Measurements from ENCODE around the gene MMRN1.

MMRN1 gene

DNA sequence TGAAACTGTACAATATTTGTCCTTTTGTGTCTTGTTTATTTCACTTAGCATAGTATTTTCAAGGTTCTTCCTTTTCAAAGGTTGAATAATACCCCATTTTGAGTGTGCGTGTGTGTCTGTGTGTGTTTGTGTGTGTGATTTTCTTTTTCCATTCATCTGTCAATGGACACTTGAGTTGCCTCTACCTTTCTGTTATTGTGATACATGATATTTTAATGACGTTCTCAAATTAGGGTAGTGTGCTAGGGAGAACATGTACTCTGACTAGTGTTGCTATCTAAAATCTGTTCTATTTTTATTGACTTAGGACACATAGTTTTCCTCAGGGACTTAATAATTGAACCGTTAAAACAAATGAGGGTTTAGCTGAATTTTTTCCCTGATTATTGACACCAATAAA lies 9.9 kb downstream of the MMRN1 start:
- intact Hi-C loops (cut with DNase I), result loop anchor here (10.0 kb wide), 1 partner anchor 250 kb away; no protein-coding TSS in a partner anchor
- no peak for DNase-seq

DNA sequence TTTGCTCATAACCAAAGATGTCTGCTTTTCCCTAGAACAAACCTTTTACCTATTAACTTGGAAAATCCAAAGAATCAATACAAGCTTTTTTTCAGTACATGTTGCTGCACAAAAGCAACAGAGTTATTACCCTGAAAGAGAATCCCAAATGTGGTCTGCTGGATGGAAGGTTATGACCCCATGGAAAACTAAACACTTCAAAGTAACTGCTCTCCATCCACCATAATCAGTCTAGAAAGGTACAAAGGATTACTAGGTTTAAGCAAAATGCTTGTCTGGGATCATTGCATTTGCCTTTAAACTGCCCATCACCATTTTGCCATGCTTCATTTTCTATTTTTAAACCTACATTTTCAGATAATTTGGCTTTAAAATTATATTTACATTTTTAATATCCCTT lies 11.7 kb downstream of the MMRN1 start:
- intact Hi-C loops (cut with DNase I), result loop anchor here (10.0 kb wide), 1 partner anchor 252 kb away; no protein-coding TSS in a partner anchor
- DNase-seq, result no peak

DNA sequence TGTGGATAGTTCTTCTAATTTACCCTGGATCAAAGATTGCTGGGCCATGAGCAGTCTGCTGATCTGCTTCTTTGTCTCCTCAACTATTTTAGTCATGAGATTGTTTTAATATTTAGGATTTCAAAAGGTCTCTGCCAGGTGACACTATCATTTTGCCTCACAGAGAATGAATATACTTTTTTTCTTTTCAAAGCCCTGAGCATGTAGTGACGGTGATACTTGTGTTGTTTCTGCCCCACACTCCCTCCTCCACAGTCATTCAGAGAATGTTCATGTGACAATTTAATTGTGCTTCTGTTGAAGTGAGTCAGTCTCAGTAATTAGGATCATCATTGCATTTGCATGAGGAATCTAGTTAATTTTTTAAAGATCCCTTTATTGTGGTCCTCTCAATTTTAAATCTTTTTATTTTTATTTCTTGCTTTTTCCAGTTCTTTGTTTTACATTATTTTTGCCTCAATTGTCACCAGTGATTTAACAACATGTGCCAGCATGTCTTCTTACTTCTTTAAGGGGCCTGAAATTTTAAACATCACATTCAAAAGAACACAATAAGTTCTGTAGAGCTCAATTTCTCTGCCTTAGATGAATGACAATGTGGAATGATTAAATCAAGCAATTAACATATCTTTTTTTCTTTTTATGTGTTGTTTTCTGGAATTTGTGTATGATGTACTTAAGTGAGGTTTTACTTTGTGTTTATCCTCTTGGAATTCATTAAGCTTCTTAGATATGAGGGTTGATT lies 12.3 kb downstream of the MMRN1 start:
- peak in 1 of 42 donors; percentile 12 for DNase-seq
- intact Hi-C loops (cut with DNase I), result loop anchor here (10.0 kb wide), 1 partner anchor 252 kb away; no protein-coding TSS in a partner anchor

DNA sequence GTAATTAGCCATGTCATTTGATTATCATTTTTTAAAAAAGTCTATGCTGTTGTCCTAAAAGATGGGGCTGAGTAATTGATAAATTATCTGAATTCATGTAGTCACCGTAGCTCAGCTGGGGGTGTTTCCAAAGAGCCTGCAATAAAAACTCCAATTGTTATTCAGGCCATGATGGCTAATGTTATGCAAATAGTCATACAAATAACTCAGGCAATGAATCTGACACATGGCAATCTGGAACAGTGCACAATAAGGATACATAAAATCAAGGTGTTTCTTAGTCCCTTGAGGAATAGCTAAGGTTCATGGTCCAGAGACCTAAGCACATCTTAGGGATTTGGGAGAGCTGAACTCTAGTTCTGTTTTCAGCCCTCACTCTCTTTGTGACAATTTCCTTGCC lies 15.2 kb downstream of the MMRN1 start:
- intact Hi-C loops (cut with DNase I), result loop anchor here (10.0 kb wide), 1 partner anchor 255 kb away; no protein-coding TSS in a partner anchor
- no peak for DNase-seq

DNA sequence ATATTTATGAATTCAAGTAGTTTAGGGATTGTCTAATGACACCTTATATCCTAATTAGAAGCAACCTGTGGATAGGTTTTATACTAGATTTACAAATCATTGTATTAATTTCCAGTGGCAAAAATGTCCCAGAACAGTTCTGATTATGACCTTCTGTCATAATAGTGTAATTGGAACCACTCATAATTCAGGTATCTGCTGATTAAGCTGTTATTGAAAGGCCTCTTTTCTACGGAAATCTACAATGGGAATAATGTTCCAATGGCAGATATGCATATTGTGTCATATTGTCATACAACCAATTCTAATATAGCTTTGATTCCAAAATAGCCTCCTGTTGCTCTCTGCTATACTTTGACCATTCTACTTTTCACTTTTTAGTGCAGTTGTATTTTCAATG lies 19.0 kb downstream of the MMRN1 start:
- intact Hi-C loops (cut with DNase I), result no loop called here
- no peak for DNase-seq

- no peak for DNase-seq
- intact Hi-C loops (cut with DNase I), result no loop called here
Observed at GRCh38 chr4:89914609-89915550, 20.2 kb downstream of the MMRN1 start.

DNA sequence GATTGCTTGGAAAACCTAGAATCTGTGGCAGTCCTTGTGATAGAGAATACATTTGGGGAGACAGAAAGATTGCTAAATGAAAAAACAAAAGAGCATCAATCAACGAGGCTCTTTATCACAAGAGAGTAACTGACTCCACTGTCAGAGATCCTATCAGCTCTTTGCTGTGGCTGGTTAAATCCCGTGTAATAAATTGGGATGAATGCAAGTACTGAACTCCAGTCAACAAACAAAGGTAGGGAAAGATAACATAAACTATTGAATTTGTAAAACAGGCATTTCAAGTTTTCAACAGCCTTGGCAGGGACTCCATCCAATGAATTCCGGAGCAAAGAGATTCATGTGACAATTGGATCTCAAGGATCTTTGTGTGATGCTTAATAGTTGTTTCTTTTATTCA lies 21.3 kb downstream of the MMRN1 start:
- DNase-seq, result no peak
- intact Hi-C loops (cut with DNase I), result no loop called here

DNA sequence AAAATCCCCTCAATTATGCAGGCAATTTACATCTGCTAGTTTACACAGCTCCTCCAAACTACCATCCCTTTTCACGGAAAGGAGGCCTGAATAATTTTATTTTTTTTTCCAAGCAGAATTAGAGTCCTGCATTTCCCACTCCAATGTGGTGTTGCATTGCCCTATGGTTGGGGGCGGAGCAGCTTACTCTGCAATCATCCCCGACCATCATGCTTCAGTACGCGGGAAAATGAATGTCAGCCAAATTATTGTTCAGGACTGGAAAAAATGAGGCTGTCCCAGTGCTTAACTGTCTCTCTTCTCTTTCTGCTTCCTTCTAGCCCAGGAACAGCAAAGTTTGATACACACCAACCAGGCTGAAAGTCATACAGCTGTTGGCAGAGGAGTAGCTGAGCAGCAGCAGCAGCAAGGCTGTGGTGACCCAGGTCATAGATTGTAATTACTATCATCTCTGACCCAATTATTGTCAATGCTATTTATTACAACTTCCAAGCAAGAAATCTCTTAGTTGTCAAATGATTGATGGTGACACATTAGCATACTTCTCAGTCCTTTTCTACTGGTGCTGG lies 28.3 kb downstream of the MMRN1 start:
- no peak for DNase-seq
- intact Hi-C loops (cut with DNase I), result no loop called here

- intact Hi-C loops (cut with DNase I), result no loop called here
Observed at GRCh38 chr4:89928838-89929237, 34.2 kb downstream of the MMRN1 start.

GRCh38 chr4:89929425-89930159 lies 34.9 kb downstream of the MMRN1 start:
- intact Hi-C loops (cut with DNase I), result no loop called here
- no peak for DNase-seq

More at GRCh38 chr4:89928838-89929237, 34.2 kb downstream of the MMRN1 start:
- DNase-seq, result no peak

GRCh38 chr4:89939546-89939945 lies 44.9 kb downstream of the MMRN1 start:
- no peak for DNase-seq
- intact Hi-C loops (cut with DNase I), result no loop called here

DNA sequence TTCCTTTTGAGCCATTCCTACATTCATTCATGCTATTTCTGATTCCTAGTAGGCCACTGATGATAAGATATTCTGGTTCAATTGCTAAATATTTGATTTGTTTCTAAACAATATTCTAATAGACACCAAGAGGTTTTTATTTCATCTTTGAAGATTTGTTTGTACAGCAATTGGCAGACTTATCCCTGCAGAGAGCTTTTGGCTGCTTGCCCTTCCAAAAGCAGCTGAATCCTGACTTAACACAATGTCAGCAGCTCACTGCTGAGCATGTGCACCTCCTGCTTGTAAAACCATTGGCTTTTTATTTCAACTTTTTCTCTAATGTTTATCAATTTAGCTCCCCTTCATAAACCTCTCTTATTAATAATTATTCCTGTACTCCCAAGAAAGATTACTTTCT lies 45.3 kb downstream of the MMRN1 start:
- DNase-seq, result peak in 6 of 42 donors; percentile 6 to 15 (median 13)
- intact Hi-C loops (cut with DNase I), result no loop called here

- DNase-seq, result no peak
- intact Hi-C loops (cut with DNase I), result no loop called here
Observed at GRCh38 chr4:89942811-89943210, 48.2 kb downstream of the MMRN1 start.

DNA sequence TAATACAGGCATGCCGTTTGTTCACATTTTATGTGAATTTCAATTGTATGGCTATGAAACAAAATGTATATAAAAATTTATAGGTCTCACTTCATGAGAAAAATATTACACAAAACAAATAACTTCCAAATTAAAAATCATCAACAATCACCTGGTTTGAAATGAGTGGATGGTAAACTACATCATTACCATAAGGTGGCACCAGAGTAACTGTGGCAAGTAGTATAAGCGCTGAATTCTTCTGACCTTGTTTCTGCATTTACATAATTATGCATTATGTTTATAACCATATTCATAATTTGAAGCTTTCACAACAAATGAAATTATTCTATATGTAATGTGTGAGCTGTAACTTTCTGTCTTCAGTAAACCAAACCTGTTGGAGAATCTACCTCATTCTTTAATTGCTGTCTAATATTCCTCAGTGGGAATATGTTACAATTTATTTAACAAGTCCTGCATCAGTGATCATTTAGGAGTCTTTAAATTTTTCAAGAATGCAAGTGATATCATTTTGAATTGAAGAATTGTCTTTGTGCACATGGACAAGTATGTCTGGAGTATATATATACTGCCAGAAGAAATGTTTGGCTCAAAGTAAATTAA lies 55.2 kb downstream of the MMRN1 start:
- no peak for DNase-seq
- intact Hi-C loops (cut with DNase I), result no loop called here

DNA sequence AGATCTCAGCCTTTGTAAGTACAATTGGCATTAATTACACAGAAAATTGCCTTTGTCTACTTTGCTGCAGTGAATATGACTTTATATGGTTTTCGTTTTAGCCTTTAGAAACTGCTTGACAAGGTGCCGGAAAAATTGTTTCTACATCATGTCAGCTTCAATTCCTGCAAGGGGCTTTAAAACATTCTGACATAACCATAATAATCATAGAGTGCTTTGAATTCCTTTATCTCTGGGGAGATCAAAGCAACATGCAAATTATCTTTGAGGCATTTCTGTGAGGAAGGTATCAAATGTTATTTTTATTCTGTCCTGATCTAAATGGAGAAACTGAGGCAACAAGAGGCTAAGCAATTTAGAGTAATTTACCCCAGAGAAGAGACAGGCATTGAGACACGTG lies 57.8 kb downstream of the MMRN1 start:
- no peak for DNase-seq
- intact Hi-C loops (cut with DNase I), result no loop called here

DNA sequence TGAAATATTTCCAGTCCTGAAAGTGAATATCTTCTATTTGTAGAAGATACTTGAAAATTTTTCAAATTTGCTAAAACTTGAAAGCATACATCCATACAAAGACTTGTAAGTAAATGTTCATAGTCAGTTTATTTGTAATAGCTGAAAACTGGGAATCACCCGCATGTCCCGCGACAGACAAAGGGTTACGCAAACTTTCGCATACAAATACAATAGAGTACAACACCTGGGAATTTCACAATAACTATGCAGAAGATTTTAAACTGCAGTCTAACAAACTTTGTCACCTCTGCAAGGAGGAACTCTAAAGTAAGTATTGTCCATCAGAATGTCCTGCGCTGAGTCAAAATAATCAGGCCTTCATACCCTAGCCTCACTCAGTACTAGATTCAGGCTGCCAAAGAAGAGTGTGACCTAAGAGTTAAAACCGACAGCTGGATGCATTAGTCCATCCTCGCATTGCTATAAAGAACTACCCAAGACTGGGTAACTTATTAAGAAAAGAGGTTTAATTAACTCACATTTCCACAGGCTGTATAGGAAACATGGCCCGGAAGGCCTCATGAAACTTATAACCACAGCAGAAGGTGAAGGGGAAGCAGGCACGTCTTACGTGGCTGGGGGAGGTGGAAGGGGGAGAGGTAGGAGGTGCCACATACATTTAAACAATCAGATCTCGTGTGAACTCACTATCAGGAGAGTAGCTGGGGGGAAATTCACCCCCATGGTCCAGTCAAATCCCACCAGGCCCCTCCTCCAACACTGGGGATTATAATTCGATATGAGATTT lies 60.4 kb downstream of the MMRN1 start:
- no peak for DNase-seq
- intact Hi-C loops (cut with DNase I), result no loop called here

DNA sequence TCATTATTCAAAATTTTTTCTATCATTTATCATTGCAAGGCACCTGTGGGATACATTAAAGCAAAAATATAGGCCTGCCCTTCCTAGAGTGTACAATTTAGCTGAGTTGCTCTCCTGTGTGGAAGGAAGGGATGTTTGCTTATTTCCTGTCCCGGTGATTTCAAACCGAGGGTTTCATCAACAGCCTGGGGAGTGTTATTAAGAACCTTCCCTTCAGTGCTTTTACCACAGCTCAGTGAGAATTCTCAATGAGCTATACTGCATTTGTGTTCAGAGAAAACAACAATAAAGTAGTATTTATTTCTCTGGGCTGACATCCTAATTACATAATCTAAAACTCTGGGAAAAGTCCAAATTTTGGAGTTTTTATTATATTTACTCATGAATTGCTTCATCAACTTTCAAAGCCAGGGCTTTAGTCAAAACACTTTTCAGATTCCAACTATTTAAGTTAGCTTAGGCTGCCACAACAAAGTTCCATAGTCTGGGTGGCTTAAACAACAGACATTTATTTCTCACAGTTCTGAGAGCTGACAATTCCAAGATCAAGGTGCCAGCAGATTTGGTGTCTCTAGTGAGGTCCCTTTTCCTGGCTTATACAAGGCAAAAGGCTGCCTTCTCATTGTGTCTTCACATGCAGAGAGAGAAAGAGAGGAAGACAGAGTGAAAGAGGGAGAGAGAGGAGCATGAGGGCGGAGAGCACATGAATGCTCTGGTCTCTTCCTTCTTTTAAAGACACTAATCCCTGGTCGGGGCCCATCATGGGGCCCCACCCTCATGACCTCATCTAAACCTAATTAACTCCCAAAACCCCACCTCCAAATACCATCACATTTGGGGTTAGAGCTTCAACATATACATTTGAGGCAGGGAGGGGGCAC lies 62.6 kb downstream of the MMRN1 start:
- intact Hi-C loops (cut with DNase I), result no loop called here
- no peak for DNase-seq

Measured in head of caudate nucleus (tissue), 42 donors.